Measurements from ENCODE around the gene FHAD1. TPM values are rescaled to one million over a fixed set of nuclear protein-coding genes. Genes with fewer than 3 reads are reported as not detected.

FHAD1 gene
- total and polyA plus RNA-seq, 11 donors: 0.06 to 1.1 (median 0.12) TPM; not detected in 4

GRCh38 chr1:15275921-15276683 lies 29.1 kb downstream of the FHAD1 start:
- Histone ChIP-seq H3K4me3 (no peak overlapping the region), H3K9me3 (no peaks in the 10 kb centered on the region), H3K4me1 (peaks cover 0 to 23% (median 2%) of the 10 kb centered on the region in 12 donors), H3K36me3 (no peaks in the 10 kb centered on the region), H3K27me3 (peaks cover 0 to 7% (median 0%) of the 10 kb centered on the region in 9 donors), H3K27ac (peak overlapping the region in 1 of 12 donors; percentile 75)
- DNase-seq: no peak
- TF ChIP-seq POLR2A (IDR thresholded peaks at IDR 0.05) (no peak), CTCF (IDR thresholded peaks at IDR 0.05) (no peak)
- intact Hi-C loops (cut with DNase I): no loop called here
- WGBS, 4 donors: 85 to 89% (median 86%) methylated on average over 10 of the region's 10 CpGs
- ATAC-seq: peak in 2 of 4 donors; percentile 40 to 48

GRCh38 chr1:15276691-15277446 lies 29.8 kb downstream of the FHAD1 start:
- 83 to 87% (median 84%) methylated on average over 11 of the region's 11 CpGs for WGBS, 4 donors
- Histone ChIP-seq H3K4me3 (no peak overlapping the region), H3K27me3 (peaks cover 0 to 7% (median 0%) of the 10 kb centered on the region in 9 donors), H3K36me3 (no peaks in the 10 kb centered on the region), H3K27ac (no peak overlapping the region), H3K4me1 (peaks cover 0 to 23% (median 2%) of the 10 kb centered on the region in 12 donors), H3K9me3 (no peaks in the 10 kb centered on the region)
- intact Hi-C loops (cut with DNase I): no loop called here
- TF ChIP-seq POLR2A (IDR thresholded peaks at IDR 0.05) (no peak), CTCF (IDR thresholded peaks at IDR 0.05) (no peak)
- DNase-seq (no peak), ATAC-seq (no peak)

- Histone ChIP-seq H3K27ac (no peak overlapping the region), H3K27me3 (peaks cover 0 to 5% (median 0%) of the 10 kb centered on the region in 9 donors), H3K36me3 (no peaks in the 10 kb centered on the region), H3K9me3 (no peaks in the 10 kb centered on the region), H3K4me3 (no peak overlapping the region), H3K4me1 (peaks cover 0 to 19% (median under 1%) of the 10 kb centered on the region in 12 donors)
- intact Hi-C loops (cut with DNase I): no loop called here
- no peak for TF ChIP-seq POLR2A (IDR thresholded peaks at IDR 0.05)
- no peak for TF ChIP-seq CTCF (IDR thresholded peaks at IDR 0.05)
- DNase-seq (no peak), ATAC-seq (no peak)
- WGBS, 4 donors: 79 to 94% (median 90%) methylated on average over 5 of the region's 5 CpGs
Measured at GRCh38 chr1:15277447-15277838, 30.4 kb downstream of the FHAD1 start.

GRCh38 chr1:15277933-15278332 lies 30.9 kb downstream of the FHAD1 start:
- Histone ChIP-seq H3K27ac (no peak overlapping the region), H3K27me3 (peaks cover 0 to 5% (median 0%) of the 10 kb centered on the region in 9 donors), H3K9me3 (no peaks in the 10 kb centered on the region), H3K36me3 (no peaks in the 10 kb centered on the region), H3K4me1 (peaks cover 0 to 15% (median 3%) of the 10 kb centered on the region in 12 donors), H3K4me3 (no peak overlapping the region)
- TF ChIP-seq CTCF (IDR thresholded peaks at IDR 0.05): no peak
- TF ChIP-seq POLR2A (IDR thresholded peaks at IDR 0.05): no peak
- DNase-seq: no peak
- no peak for ATAC-seq
- intact Hi-C loops (cut with DNase I): no loop called here
- 88 to 96% (median 94%) methylated on average over 4 of the region's 4 CpGs for WGBS, 4 donors
